HCT116 (cell line): ENCODE data around the gene SMAD7. TPM values are rescaled to one million over a fixed set of nuclear protein-coding genes. Genes with fewer than 3 reads are reported as not detected.

Experiments used
- ATAC-seq: fragments of 200-7000 bp; cut with Tn5 transposase; 2 replicates; pipeline ENCODE4 v1.9.1; 2020; ENCODE audit warnings: mild to moderate bottlenecking, moderate library complexity
- BruUV-seq: library from RNA; stranded (reverse); fragments of 400-500 nt; replicated peaks from 2 replicates; lab custom pipeline; 2021; lab: Mats Ljungman, UMichigan
- CTCF ChIA-PET: fragments of 300-600 bp; sonication (Branson Sonifier 250); formaldehyde crosslinking; loops from one replicate; lab custom pipeline; 2021; ENCODE audit warnings: antibody characterized with exemption; lab: Charles Lee
- POLR2A ChIA-PET: fragments of 300-600, 350-600 bp; sonication (Branson Sonifier 250); formaldehyde crosslinking; loops from one replicate; lab custom pipeline; 2021; ENCODE audit warnings: antibody characterized with exemption; lab: Charles Lee
- RAD21 ChIA-PET, 2 experiments: fragments of 300-600 bp; sonication (Branson Sonifier 250); formaldehyde crosslinking; loops; one replicate each; lab custom pipeline; 2023; ENCODE audit warnings: low total read pairs in 2 of 2; ENCODE audit not compliant: uncharacterized antibody in 2 of 2, unreplicated experiment in 2 of 2, low non-redundant PET in 1 of 2; lab: Charles Lee
- DNase-seq: peaks from one replicate; pipeline ENCODE4 v3.0.0-alpha.2; 2010; ENCODE audit warnings: low read depth, low spot score
- H2AFZ ChIP-seq: fragments of 200-600 bp; shearing (Covaris generic), sonication (generic); 2 replicates; pipeline ENCODE4 v1.6.1; 2017; ENCODE audit warnings: low read depth, mixed run types, mixed read lengths, antibody characterized with exemption, low read length; ENCODE audit not compliant: poor library complexity, severe bottlenecking
- H3K27ac ChIP-seq: 2 replicates; pipeline ENCODE4 v1.5.1; 2012; ENCODE audit warnings: low read depth, low read length
- H3K27me3 ChIP-seq: fragments of 200-600 bp; sonication (generic); 2 replicates; pipeline ENCODE4 v1.6.1; 2016; ENCODE audit warnings: mixed run types, low read length, mixed read lengths; ENCODE audit not compliant: insufficient read depth
- H3K36me3 ChIP-seq, 2 experiments: fragments of 200-500 bp in 1 of 2; fragments of 200-600 bp in 1 of 2; sonication (Bioruptor generic) in 1 of 2; sonication (generic) in 1 of 2; 2 replicates each; pipeline versions ENCODE4 v1.5.1 to v1.6.1; 2014 to 2016; ENCODE audit warnings: low read length in 2 of 2, inconsistent platforms in 1 of 2, mixed read lengths in 1 of 2, mixed run types in 1 of 2; ENCODE audit not compliant: insufficient read depth in 2 of 2, control insufficient read depth in 1 of 2
- H3K4me1 ChIP-seq, 2 experiments: fragments of 200-600 bp in 1 of 2; sonication (generic) in 1 of 2; 2 replicates each; pipeline versions ENCODE4 v1.5.1 to v1.6.1; 2012 to 2017; ENCODE audit warnings: low read length in 2 of 2, inconsistent platforms in 1 of 2, mild to moderate bottlenecking in 1 of 2, mixed read lengths in 1 of 2, mixed run types in 1 of 2, moderate library complexity in 1 of 2; ENCODE audit not compliant: insufficient read depth in 2 of 2, control insufficient read depth in 1 of 2
- H3K4me2 ChIP-seq: fragments of 200-600 bp; sonication (generic); 2 replicates; pipeline ENCODE4 v1.6.1; 2017; ENCODE audit warnings: mixed run types, low read length, mixed read lengths
- H3K4me3 ChIP-seq, 2 experiments: fragments of 200-600 bp in 1 of 2; sonication (generic) in 1 of 2; replicated peaks in 1 of 2; 2 replicates each; pipeline ENCODE4 v1.5.1; 2011 to 2016; ENCODE audit warnings: low read length in 2 of 2, control low read depth in 1 of 2, low read depth in 1 of 2, mild to moderate bottlenecking in 1 of 2, mixed read lengths in 1 of 2, mixed run types in 1 of 2
- H3K79me2 ChIP-seq: fragments of 200-600 bp; sonication (generic); 2 replicates; pipeline ENCODE4 v1.6.1; 2017; ENCODE audit warnings: mild to moderate bottlenecking, mixed run types, low read length, moderate library complexity, mixed read lengths; ENCODE audit not compliant: insufficient read depth
- H3K9ac ChIP-seq: fragments of 200-600 bp; sonication (generic); 2 replicates; pipeline ENCODE4 v1.6.1; 2016; ENCODE audit warnings: low read length, mixed read lengths
- H3K9me2 ChIP-seq: fragments of 200-600 bp; sonication (generic), shearing (Covaris generic); 2 replicates; pipeline ENCODE4 v1.6.1; 2017; ENCODE audit warnings: mixed run types, mild to moderate bottlenecking, moderate library complexity; ENCODE audit not compliant: insufficient read depth
- H3K9me3 ChIP-seq, 2 experiments: fragments of 200-500 bp in 1 of 2; fragments of 200-600 bp in 1 of 2; sonication (Bioruptor generic) in 1 of 2; sonication (generic) in 1 of 2; 2 replicates each; pipeline ENCODE4 v1.6.1; 2014 to 2017; ENCODE audit warnings: low read length in 2 of 2, mixed read lengths in 2 of 2, inconsistent platforms in 1 of 2, low read depth in 1 of 2, mild to moderate bottlenecking in 1 of 2, mixed run types in 1 of 2, moderate library complexity in 1 of 2; ENCODE audit not compliant: control insufficient read depth in 1 of 2, insufficient read depth in 1 of 2
- H4K20me1 ChIP-seq: fragments of 200-600 bp; sonication (generic), shearing (Covaris generic); 2 replicates; pipeline ENCODE4 v1.6.1; 2017; ENCODE audit warnings: mixed run types, mild to moderate bottlenecking, moderate library complexity; ENCODE audit not compliant: insufficient read depth
- CBX3 ChIP-seq: IDR thresholded peaks from 2 replicates; pipeline ENCODE4 v1.6.1; 2012; ENCODE audit warnings: low read depth
- CEBPB ChIP-seq: IDR thresholded peaks from 2 replicates; pipeline ENCODE4 v1.6.1; 2012; ENCODE audit warnings: low read depth
- EGR1 ChIP-seq: IDR thresholded peaks from 2 replicates; pipeline ENCODE4 v1.6.1; 2012; ENCODE audit warnings: low read depth
- ELF1 ChIP-seq: IDR thresholded peaks from 2 replicates; pipeline ENCODE4 v1.6.1; 2012; ENCODE audit warnings: low read depth, borderline replicate concordance
- EZH2 ChIP-seq: fragments of 200-600 bp; sonication (generic); IDR thresholded peaks from 2 replicates; pipeline ENCODE4 v1.6.1; 2017; ENCODE audit warnings: antibody characterized with exemption, mixed run types
- EZH2phosphoT487 ChIP-seq: fragments of 200-600 bp; IDR thresholded peaks from 2 replicates; pipeline ENCODE4 v1.6.1; 2018; ENCODE audit warnings: antibody characterized with exemption, borderline replicate concordance
- FOSL1 ChIP-seq: IDR thresholded peaks from 2 replicates; pipeline ENCODE4 v1.6.1; 2012; ENCODE audit warnings: low read depth
- JUND ChIP-seq: IDR thresholded peaks from 2 replicates; pipeline ENCODE4 v1.6.1; 2012
- POLR2AphosphoS5 ChIP-seq: IDR thresholded peaks from 2 replicates; pipeline ENCODE4 v1.6.1; 2011; ENCODE audit warnings: mild to moderate bottlenecking, low read depth, low read length, moderate library complexity
- RAD21 ChIP-seq: IDR thresholded peaks from 2 replicates; pipeline ENCODE4 v1.6.1; 2012; ENCODE audit warnings: low read depth, mild to moderate bottlenecking
- REST ChIP-seq: IDR thresholded peaks from 2 replicates; pipeline ENCODE4 v1.6.1; 2012; ENCODE audit warnings: low read depth
- SIN3A ChIP-seq: IDR thresholded peaks from 2 replicates; pipeline ENCODE4 v1.6.1; 2012; ENCODE audit warnings: low read depth
- SP1 ChIP-seq: IDR thresholded peaks from 2 replicates; pipeline ENCODE4 v1.6.1; 2012; ENCODE audit warnings: low read depth
- SRF ChIP-seq: IDR thresholded peaks from 2 replicates; pipeline ENCODE4 v1.6.1; 2012; ENCODE audit warnings: low read depth
- TCF7L2 ChIP-seq: IDR thresholded peaks from 2 replicates; pipeline ENCODE4 v1.7.0; 2011; ENCODE audit warnings: borderline replicate concordance, inconsistent platforms; ENCODE audit not compliant: insufficient read depth, insufficient read length; ENCODE audit errors: extremely low read depth
- YY1 ChIP-seq: IDR thresholded peaks from 2 replicates; pipeline ENCODE4 v1.6.1; 2011; ENCODE audit warnings: low read length, low read depth, moderate library complexity, mild to moderate bottlenecking; ENCODE audit not compliant: insufficient replicate concordance; ENCODE audit errors: extremely low read depth
- ZFX ChIP-seq: fragments of 450-650 bp; IDR thresholded peaks from 2 replicates; pipeline ENCODE4 v1.6.1; 2017
- ZNF274 ChIP-seq: fragments of 200-500 bp; sonication (Bioruptor generic); IDR thresholded peaks from 2 replicates; pipeline ENCODE4 v1.6.1; 2014; ENCODE audit warnings: mild to moderate bottlenecking, low read depth, low read length, inconsistent platforms
- intact Hi-C: fragments of 100-400 bp; cut with micrococcal nuclease; formaldehyde crosslinking; loops from 2 replicates; pipeline ENCODE4 v1.10.0; 2022
- total RNA-seq: library from RNA; stranded (reverse); gene quantifications from one replicate; pipeline ENCODE4 v1.2.1, GENCODE V29; 2021; ENCODE audit not compliant: unreplicated experiment
- TF ChIP-seq, protein P1 (sequence below): IDR thresholded peaks from 2 replicates; pipeline ENCODE4 v1.6.1; 2012
- TF ChIP-seq, protein P2 (sequence below): IDR thresholded peaks from 2 replicates; pipeline ENCODE4 v1.6.1; 2012

SMAD7 gene
- total RNA-seq, 1 experiment from 2014 or later, result 7.2 TPM

GRCh38 chr18:48889115-48889941 is 61.4 kb downstream of the SMAD7 start:
- Histone ChIP-seq H3K36me3 (no peaks in the 10 kb centered on the region), H3K4me2 (no peak overlapping the region), H3K27ac (no peak overlapping the region), H3K4me1 (peaks cover 0 to 12% of the 10 kb centered on the region in 2 experiments; a peak in 1 of 4 replicates), H3K9me2 (no peaks in the 10 kb centered on the region)
- no TSS peak for BruUV-seq
- intact Hi-C loops, result no loop called here
- ATAC-seq (no peak), DNase-seq (no peak)
- TF ChIP-seq YY1, result no peak
- TF ChIP-seq ZFX, result no peak
- TF ChIP-seq CEBPB, result no peak
- TF ChIP-seq EZH2, result no peak
- TF ChIP-seq REST, result no peak
- no peak for TF ChIP-seq SIN3A
- no peak for TF ChIP-seq ZNF274
- TF ChIP-seq EGR1, result no peak
- TF ChIP-seq, protein P1, sequence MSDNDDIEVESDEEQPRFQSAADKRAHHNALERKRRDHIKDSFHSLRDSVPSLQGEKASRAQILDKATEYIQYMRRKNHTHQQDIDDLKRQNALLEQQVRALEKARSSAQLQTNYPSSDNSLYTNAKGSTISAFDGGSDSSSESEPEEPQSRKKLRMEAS, result no peak
- TF ChIP-seq ELF1, result no peak
- no peak for TF ChIP-seq POLR2AphosphoS5
- TF ChIP-seq CBX3, result no peak
- no peak for TF ChIP-seq RAD21
- TF ChIP-seq EZH2phosphoT487, result no peak
- no peak for TF ChIP-seq TCF7L2
- no peak for TF ChIP-seq SP1
- TF ChIP-seq JUND, result no peak
- TF ChIP-seq, protein P2, sequence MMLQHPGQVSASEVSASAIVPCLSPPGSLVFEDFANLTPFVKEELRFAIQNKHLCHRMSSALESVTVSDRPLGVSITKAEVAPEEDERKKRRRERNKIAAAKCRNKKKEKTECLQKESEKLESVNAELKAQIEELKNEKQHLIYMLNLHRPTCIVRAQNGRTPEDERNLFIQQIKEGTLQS, result no peak
- no peak for TF ChIP-seq FOSL1
- no peak for TF ChIP-seq SRF
- TF ChIP-seq, all 23 proteins: peak for 0
- H3K9me3 ChIP-seq, result no peaks in the 10 kb centered on the region
- no peaks in the 10 kb centered on the region; the same call in 1 of the 2 replicates for H3K27me3 ChIP-seq
- no peaks in the 10 kb centered on the region for H4K20me1 ChIP-seq
- no peak overlapping the region for H2AFZ ChIP-seq
- CTCF ChIA-PET, result no interaction called here
- no peak overlapping the region for H3K9ac ChIP-seq
- POLR2A ChIA-PET, result no interaction called here
- RAD21 ChIA-PET, result no interaction called here
- H3K79me2 ChIP-seq, result no peaks in the 10 kb centered on the region
- no peak overlapping the region for H3K4me3 ChIP-seq
